Urinary bladder (tissue), 4 donors: Measurements from ENCODE around the gene MIOS. TPM values are rescaled to one million over a fixed set of nuclear protein-coding genes. Genes with fewer than 3 reads are reported as not detected.
"Not testable (repeated sequence)": the region's sequence is repeated elsewhere in the genome, so short reads cannot be mapped to it uniquely, and the experiment has no call there.

Experiments used
- DNase-seq: peaks from one replicate; pipeline ENCODE4 v3.0.0-alpha.2; 2015; ENCODE audit errors: extremely low spot score
- H3K27ac ChIP-seq: one replicate; pipeline ENCODE4 v1.5.1; 2013; ENCODE audit warnings: low read depth, mild to moderate bottlenecking, moderate library complexity
- H3K36me3 ChIP-seq: one replicate; pipeline ENCODE4 v1.6.1; 2013; ENCODE audit warnings: mild to moderate bottlenecking, moderate library complexity; ENCODE audit not compliant: insufficient read depth
- H3K4me1 ChIP-seq: one replicate; pipeline ENCODE4 v1.6.1; 2013; ENCODE audit warnings: mild to moderate bottlenecking, moderate library complexity; ENCODE audit not compliant: insufficient read depth
- H3K4me3 ChIP-seq: one replicate; pipeline ENCODE4 v1.5.1; 2013; ENCODE audit warnings: low read depth, low read length
- WGBS: extraction: QIAGEN DNeasy Blood & Tissue Kit; methylation state at CpG from one replicate; pipeline ENCODE4 v1.1.7; 2013; 5-methylcytosine and 5-hydroxymethylcytosine counted together
- polyA plus RNA-seq: library from polyadenylated mRNA; stranded (reverse); fragments of 200-250 nt; gene quantifications from one replicate; pipeline ENCODE4 v1.2.3, GENCODE V29; 2013
- total RNA-seq: library from RNA; depleted of rRNA; stranded (reverse); fragments of >200 nt; gene quantifications from one replicate; pipeline ENCODE4 v1.2.3, GENCODE V29; 2014
- donor health status: healthy with polysubstance abuse.
- donor health status: healthy.

MIOS gene
- total and polyA plus RNA-seq, 2 donors = 18.0 to 66.3 TPM

GRCh38 chr7:7539152-7539551 lies 27.5 kb upstream of the MIOS start:
- Histone ChIP-seq H3K4me1 (no peaks in the 10 kb centered on the region), H3K36me3 (no peaks in the 10 kb centered on the region), H3K4me3 (no peak overlapping the region), H3K27ac (no peak overlapping the region)
- no peak for DNase-seq
- 75% methylated on average over 4 of the region's 4 CpGs for WGBS

GRCh38 chr7:7539711-7540110 lies 27.0 kb upstream of the MIOS start:
- WGBS = 86% methylated on average over 4 of the region's 4 CpGs
- H3K4me3 ChIP-seq = no peak overlapping the region
- DNase-seq = no peak
- H3K4me1 ChIP-seq = no peaks in the 10 kb centered on the region
- no peak overlapping the region for H3K27ac ChIP-seq
- H3K36me3 ChIP-seq = no peaks in the 10 kb centered on the region

GRCh38 chr7:7542251-7542835 lies 24.3 kb upstream of the MIOS start:
- DNase-seq = no peak
- Histone ChIP-seq H3K4me1 (no peaks in the 10 kb centered on the region), H3K27ac (no peak overlapping the region), H3K36me3 (no peaks in the 10 kb centered on the region), H3K4me3 (no peak overlapping the region)
- 59% methylated on average over 4 of the region's 4 CpGs for WGBS

- Histone ChIP-seq H3K4me1 (no peaks in the 10 kb centered on the region), H3K36me3 (no peaks in the 10 kb centered on the region), H3K4me3 (no peak overlapping the region), H3K27ac (no peak overlapping the region)
- DNase-seq = no peak
- 83% methylated on average over 3 of the region's 3 CpGs for WGBS
These were observed 18.3 kb upstream of the MIOS start for GRCh38 chr7:7548407-7548806.

- 92% methylated on average over 3 of the region's 3 CpGs for WGBS
- Histone ChIP-seq H3K4me3 (no peak overlapping the region), H3K4me1 (no peaks in the 10 kb centered on the region), H3K27ac (no peak overlapping the region), H3K36me3 (no peaks in the 10 kb centered on the region)
- DNase-seq = no peak
These were observed 16.0 kb upstream of the MIOS start for GRCh38 chr7:7550663-7551062.

- DNase-seq = no peak
- Histone ChIP-seq H3K27ac (no peak overlapping the region), H3K36me3 (no peaks in the 10 kb centered on the region), H3K4me3 (no peak overlapping the region), H3K4me1 (no peaks in the 10 kb centered on the region)
- 77% methylated on average over 2 of the region's 2 CpGs for WGBS
These were observed 14.5 kb upstream of the MIOS start for GRCh38 chr7:7552199-7552598.

GRCh38 chr7:7553386-7553785 lies 13.3 kb upstream of the MIOS start:
- 83% methylated on average over 1 of the region's 1 CpG for WGBS
- no peak for DNase-seq
- Histone ChIP-seq H3K36me3 (no peaks in the 10 kb centered on the region), H3K4me1 (no peaks in the 10 kb centered on the region), H3K4me3 (no peak overlapping the region), H3K27ac (no peak overlapping the region)

- Histone ChIP-seq H3K36me3 (no peaks in the 10 kb centered on the region), H3K4me3 (no peak overlapping the region), H3K4me1 (no peaks in the 10 kb centered on the region), H3K27ac (no peak overlapping the region)
- no peak for DNase-seq
- 40% methylated on average over 5 of the region's 5 CpGs for WGBS
These were observed 12.7 kb upstream of the MIOS start for GRCh38 chr7:7554021-7554432.

- 45% methylated on average over 8 of the region's 8 CpGs for WGBS
- Histone ChIP-seq H3K4me1 (no peaks in the 10 kb centered on the region), H3K27ac (no peak overlapping the region), H3K36me3 (no peaks in the 10 kb centered on the region), H3K4me3 (no peak overlapping the region)
- DNase-seq = no peak
These were observed 11.8 kb upstream of the MIOS start for GRCh38 chr7:7554649-7555575.

GRCh38 chr7:7556852-7557251 lies 9.8 kb upstream of the MIOS start:
- H3K27ac ChIP-seq = no peak overlapping the region
- H3K36me3 ChIP-seq = no peaks in the 10 kb centered on the region
- DNase-seq = no peak
- WGBS = 94% methylated on average over 1 of the region's 1 CpG
- no peak overlapping the region for H3K4me3 ChIP-seq
- H3K4me1 ChIP-seq = no peaks in the 10 kb centered on the region

GRCh38 chr7:7557252-7557651 lies 9.4 kb upstream of the MIOS start:
- no peak overlapping the region for H3K4me3 ChIP-seq
- WGBS = 96% methylated on average over 5 of the region's 5 CpGs
- H3K27ac ChIP-seq = no peak overlapping the region
- no peak for DNase-seq
- no peaks in the 10 kb centered on the region for H3K36me3 ChIP-seq
- H3K4me1 ChIP-seq = no peaks in the 10 kb centered on the region

GRCh38 chr7:7561591-7561990 lies 5.1 kb upstream of the MIOS start:
- not testable (repeated sequence) for H3K4me1 ChIP-seq, H3K4me3 ChIP-seq, H3K36me3 ChIP-seq, H3K27ac ChIP-seq, DNase-seq
- 96% methylated on average over 5 of the region's 5 CpGs for WGBS

GRCh38 chr7:7562736-7563135 lies 3.9 kb upstream of the MIOS start:
- Histone ChIP-seq H3K4me3 (no peak overlapping the region), H3K36me3 (no peaks in the 10 kb centered on the region), H3K4me1 (no peaks in the 10 kb centered on the region), H3K27ac (no peak overlapping the region)
- 56% methylated on average over 3 of the region's 3 CpGs for WGBS
- no peak for DNase-seq

- Histone ChIP-seq H3K4me3 (no peak overlapping the region), H3K36me3 (no peaks in the 10 kb centered on the region), H3K4me1 (no peaks in the 10 kb centered on the region), H3K27ac (no peak overlapping the region)
- whole genome bisulfite sequencing = 73% methylated on average over 5 of the region's 5 CpGs
- peak; percentile 48 for DNase-seq
These were observed 3.4 kb upstream of the MIOS start for GRCh38 chr7:7563269-7563668.
